Tibial artery (tissue), 4 donors: ENCODE measurements around the gene TMEM225.
"Not testable (repeated sequence)": the region's sequence is repeated elsewhere in the genome, so short reads cannot be mapped to it uniquely, and the experiment has no call there.

Source experiments
- DNase-seq, 2 donors: peaks; one replicate each; pipeline ENCODE4 v3.0.0-alpha.2; 2019
- H3K27ac ChIP-seq, 2 donors: fragments of 200-600 bp; sonication (generic) in 1 of 2; 1 replicate in 1 of 2; 2 replicates in 1 of 2; pipeline ENCODE4 v1.5.1; 2018 to 2019; ENCODE audit warnings: mild to moderate bottlenecking in 1 of 2
- H3K27me3 ChIP-seq, 2 donors: fragments of 200-600 bp; sonication (generic) in 1 of 2; one replicate each; pipeline versions ENCODE4 v1.5.1 to v1.6.0; 2016 to 2019
- H3K36me3 ChIP-seq, 3 donors: fragments of 200-600 bp; sonication (generic) in 2 of 3; one replicate each; pipeline ENCODE4 v1.5.1; 2016 to 2019; ENCODE audit warnings: mild to moderate bottlenecking in 2 of 3
- H3K4me1 ChIP-seq, 4 donors: fragments of 200-600 bp; sonication (generic) in 2 of 4; 1 replicate in 3 of 4; 2 replicates in 1 of 4; pipeline ENCODE4 v1.5.1; 2016 to 2019
- H3K4me3 ChIP-seq, 2 donors: fragments of 200-600 bp; sonication (generic) in 1 of 2; 1 replicate in 1 of 2; 2 replicates in 1 of 2; pipeline ENCODE4 v1.5.1; 2018 to 2019; ENCODE audit warnings: mild to moderate bottlenecking in 2 of 2
- H3K9me3 ChIP-seq, 3 donors: fragments of 200-600 bp; sonication (generic) in 1 of 3; one replicate each; pipeline ENCODE4 v1.5.1; 2016 to 2019
- intact Hi-C: fragments of 100-400 bp; cut with DNase I; formaldehyde crosslinking; loops from one replicate; pipeline ENCODE4 v1.15.0; 2023; ENCODE audit warnings: low total_unique reads
- TF ChIP-seq, protein P1 (sequence below), 2 experiments: fragments of 200-600 bp in 1 of 2; fragments of 450-650 bp in 1 of 2; IDR thresholded peaks; one replicate each; pipeline ENCODE4 v1.5.1; 2017 to 2019; ENCODE audit warnings: antibody characterized with exemption in 2 of 2, mild to moderate bottlenecking in 1 of 2, moderate library complexity in 1 of 2

The TMEM225 gene

DNA sequence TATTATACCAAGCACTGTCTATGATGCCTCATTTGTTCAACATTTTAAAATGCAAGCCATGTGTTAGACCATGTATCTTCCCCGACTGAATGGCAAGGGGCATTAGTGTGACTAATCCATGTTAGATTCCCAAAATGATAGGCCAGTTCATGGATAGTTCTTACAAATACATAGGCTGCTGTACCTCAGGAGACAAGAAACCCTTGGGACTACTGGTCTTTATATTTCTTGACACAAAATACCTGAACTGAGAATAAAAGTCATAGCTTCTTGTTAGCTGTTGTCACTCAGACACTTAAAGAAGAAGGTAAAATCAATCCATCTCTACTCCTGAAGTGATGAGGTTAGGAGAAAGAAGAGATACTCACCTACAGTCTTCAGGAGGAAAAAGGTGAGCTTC lies 16.4 kb upstream of the TMEM225 start, which contains the start of gene OR8D4:
Gene OR8D4 (plus strand): TSS at position 301 of the 400 bp plus-strand sequence. CDS start 4,265 bp downstream, outside the sequence.
- intact Hi-C loops = no loop called here
- Histone ChIP-seq H3K36me3 (no peaks in the 10 kb centered on the region), H3K4me1 (no peaks in the 10 kb centered on the region), H3K27ac (no peak within 1 kb of the TSS), H3K4me3 (no peak within 1 kb of the TSS), H3K27me3 (no peaks in the 10 kb centered on the region), H3K9me3 (no peaks in the 10 kb centered on the region)
- TF ChIP-seq, protein P1, sequence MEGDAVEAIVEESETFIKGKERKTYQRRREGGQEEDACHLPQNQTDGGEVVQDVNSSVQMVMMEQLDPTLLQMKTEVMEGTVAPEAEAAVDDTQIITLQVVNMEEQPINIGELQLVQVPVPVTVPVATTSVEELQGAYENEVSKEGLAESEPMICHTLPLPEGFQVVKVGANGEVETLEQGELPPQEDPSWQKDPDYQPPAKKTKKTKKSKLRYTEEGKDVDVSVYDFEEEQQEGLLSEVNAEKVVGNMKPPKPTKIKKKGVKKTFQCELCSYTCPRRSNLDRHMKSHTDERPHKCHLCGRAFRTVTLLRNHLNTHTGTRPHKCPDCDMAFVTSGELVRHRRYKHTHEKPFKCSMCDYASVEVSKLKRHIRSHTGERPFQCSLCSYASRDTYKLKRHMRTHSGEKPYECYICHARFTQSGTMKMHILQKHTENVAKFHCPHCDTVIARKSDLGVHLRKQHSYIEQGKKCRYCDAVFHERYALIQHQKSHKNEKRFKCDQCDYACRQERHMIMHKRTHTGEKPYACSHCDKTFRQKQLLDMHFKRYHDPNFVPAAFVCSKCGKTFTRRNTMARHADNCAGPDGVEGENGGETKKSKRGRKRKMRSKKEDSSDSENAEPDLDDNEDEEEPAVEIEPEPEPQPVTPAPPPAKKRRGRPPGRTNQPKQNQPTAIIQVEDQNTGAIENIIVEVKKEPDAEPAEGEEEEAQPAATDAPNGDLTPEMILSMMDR (IDR thresholded peaks at IDR 0.05) = no peak
- DNase-seq = no peak

DNA sequence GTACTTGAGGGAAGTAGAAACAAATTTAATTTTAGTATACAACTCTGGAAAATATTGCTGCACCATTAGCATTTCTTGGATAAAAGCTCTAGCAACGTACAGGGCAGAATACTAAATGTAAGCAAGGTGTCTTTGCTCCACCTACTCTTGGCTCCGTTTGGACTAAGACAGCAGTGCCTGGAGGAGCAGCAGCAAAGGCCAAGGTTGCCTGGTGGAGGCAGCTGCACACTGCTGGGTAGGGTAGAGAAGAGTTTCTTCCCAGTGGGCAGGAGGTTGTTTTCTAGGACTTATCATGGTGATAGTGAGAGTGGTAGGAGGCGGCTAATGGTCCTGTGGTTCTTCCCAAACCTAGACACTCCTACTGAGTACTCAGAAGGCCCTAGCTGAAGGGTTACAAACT lies 14.3 kb upstream of the TMEM225 start:
- Histone ChIP-seq H3K36me3 (no peaks in the 10 kb centered on the region), H3K27ac (no peak overlapping the region), H3K27me3 (no peaks in the 10 kb centered on the region), H3K4me3 (no peak overlapping the region), H3K4me1 (no peaks in the 10 kb centered on the region), H3K9me3 (no peaks in the 10 kb centered on the region)
- no peak for DNase-seq
- TF ChIP-seq, protein P1 (IDR thresholded peaks at IDR 0.05) = no peak
- intact Hi-C loops = no loop called here

DNA sequence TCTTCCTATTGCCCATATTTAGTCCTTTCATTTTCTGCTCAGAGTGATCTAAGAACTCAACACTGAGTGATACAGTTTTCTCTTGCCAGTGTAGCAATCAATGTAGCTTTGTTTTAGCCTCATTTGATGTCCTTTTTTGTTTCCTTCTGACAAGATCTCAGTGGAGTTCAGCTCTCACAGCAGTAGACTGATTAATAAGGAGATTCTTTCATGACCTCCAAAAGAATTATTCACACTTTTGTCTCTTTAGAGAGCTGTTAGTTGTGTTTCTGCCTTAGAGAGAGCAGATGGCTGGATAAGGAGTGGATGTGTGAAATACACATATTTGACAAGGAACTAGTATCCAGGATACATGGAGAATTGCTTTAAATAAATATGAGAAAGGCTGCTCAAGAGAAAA lies 6.6 kb upstream of the TMEM225 start:
- intact Hi-C loops = no loop called here
- Histone ChIP-seq H3K27ac (no peak overlapping the region), H3K4me3 (no peak overlapping the region), H3K36me3 (no peaks in the 10 kb centered on the region), H3K9me3 (no peaks in the 10 kb centered on the region), H3K4me1 (no peaks in the 10 kb centered on the region), H3K27me3 (no peaks in the 10 kb centered on the region)
- DNase-seq = no peak
- TF ChIP-seq, protein P1 (IDR thresholded peaks at IDR 0.05) = no peak

DNA sequence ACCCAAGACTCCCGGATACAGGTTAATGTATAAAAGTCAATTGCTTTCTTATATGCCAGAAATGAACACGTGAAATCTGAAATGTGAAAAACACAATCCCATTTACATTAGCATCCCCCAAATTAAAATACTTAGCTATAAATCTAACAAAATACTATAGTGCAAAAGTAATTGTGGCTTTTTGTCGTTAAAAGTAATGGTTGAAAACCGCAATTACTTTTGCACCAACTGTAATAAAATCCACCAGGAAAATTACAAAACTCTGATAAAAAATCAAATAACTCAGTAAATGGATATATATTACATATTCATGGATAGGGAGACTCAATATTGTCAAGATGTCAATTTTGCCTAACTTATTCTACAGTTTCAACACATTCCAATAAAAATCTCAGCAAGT lies 4.6 kb downstream of the TMEM225 start:
- Histone ChIP-seq H3K27ac (no peak overlapping the region), H3K4me1 (no peaks in the 10 kb centered on the region), H3K9me3 (no peaks in the 10 kb centered on the region), H3K27me3 (no peaks in the 10 kb centered on the region), H3K4me3 (no peak overlapping the region), H3K36me3 (no peaks in the 10 kb centered on the region)
- TF ChIP-seq, protein P1 (IDR thresholded peaks at IDR 0.05) = no peak
- intact Hi-C loops = no loop called here
- no peak for DNase-seq

DNA sequence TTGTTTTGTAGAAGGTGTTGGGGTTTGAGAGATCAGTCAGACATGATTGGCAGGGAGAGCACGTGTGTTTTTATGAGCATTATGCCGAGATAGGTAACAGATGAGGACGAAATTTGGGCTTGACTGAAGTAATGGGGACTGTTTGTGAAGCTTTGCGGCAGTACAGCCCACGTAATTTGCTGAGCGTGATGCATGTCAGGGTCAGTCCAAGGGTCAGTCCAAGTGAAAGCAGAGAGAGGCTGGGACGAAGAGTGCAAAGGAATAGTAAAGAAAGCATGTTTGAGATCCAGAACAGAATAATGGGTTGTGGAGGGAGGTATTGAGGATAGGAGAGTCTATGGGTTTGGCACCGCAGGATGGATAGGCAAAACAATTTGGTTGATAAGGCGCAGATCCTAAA lies 17.7 kb downstream of the TMEM225 start:
- H3K27ac ChIP-seq, H3K4me3 ChIP-seq, H3K9me3 ChIP-seq, H3K27me3 ChIP-seq, DNase-seq, H3K36me3 ChIP-seq, H3K4me1 ChIP-seq, intact Hi-C loops: not testable (repeated sequence)

DNA sequence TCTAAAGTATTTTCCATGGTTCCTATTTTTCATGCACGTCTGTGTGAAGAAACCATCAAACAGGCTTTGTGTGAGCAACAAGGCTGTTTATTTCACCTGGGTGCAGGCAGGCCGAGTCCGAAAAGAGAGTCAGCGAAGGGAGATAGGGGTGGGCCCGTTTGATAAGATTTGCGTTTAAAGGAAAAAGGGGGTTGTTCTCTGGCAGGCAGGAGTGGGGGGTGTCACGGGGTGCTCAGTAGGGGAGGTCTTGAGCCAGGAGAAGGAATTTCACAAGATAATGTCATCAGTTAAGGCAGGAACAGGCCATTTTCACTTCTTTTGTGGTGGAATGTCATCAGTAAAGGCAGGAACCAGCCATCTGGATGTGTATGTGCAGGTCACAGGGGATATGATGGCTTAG lies 20.2 kb downstream of the TMEM225 start:
- H3K4me3 ChIP-seq, H3K27me3 ChIP-seq, H3K27ac ChIP-seq, H3K36me3 ChIP-seq, DNase-seq, intact Hi-C loops, H3K4me1 ChIP-seq, H3K9me3 ChIP-seq: not testable (repeated sequence)

DNA sequence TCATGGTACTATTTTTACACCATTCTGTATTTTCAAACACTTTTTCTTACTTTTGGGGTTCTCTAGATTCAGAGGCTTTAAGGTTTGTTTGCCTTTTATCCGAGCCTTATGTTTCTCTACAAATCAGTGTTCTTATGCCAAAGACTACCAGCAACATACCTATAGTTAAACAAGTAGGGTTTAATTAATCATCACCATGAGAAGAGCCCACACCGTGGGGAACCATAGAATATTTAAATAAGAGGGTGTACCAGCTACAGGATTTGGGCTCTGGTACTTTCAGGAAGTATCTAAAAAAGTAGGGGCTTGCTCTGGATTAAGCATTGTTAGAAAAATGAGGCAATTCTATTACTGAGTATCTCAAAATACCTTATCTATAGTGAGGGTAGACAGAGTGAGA lies 25.7 kb downstream of the TMEM225 start:
- TF ChIP-seq, protein P1 (IDR thresholded peaks at IDR 0.05) = no peak
- no peak overlapping the region for H3K27ac ChIP-seq
- intact Hi-C loops = no loop called here
- no peak for DNase-seq
- peaks cover 0 to 4% (median 0%) of the 10 kb centered on the region in 3 donors for H3K9me3 ChIP-seq
- H3K4me1 ChIP-seq = no peaks in the 10 kb centered on the region
- H3K27me3 ChIP-seq = no peaks in the 10 kb centered on the region
- no peak overlapping the region for H3K4me3 ChIP-seq
- no peaks in the 10 kb centered on the region for H3K36me3 ChIP-seq
